GM21381 (cell line): ENCODE measurements around the gene CR1L.
"Not testable (repeated sequence)": the region's sequence is repeated elsewhere in the genome, so short reads cannot be mapped to it uniquely, and the experiment has no call there.

Experiments used
- ATAC-seq: cut with Tn5 transposase; IDR thresholded peaks from one replicate; pipeline ENCODE4 v1.9.1; 2021; ENCODE audit warnings: mild to moderate bottlenecking, moderate library complexity; ENCODE audit not compliant: unreplicated experiment

The CR1L gene

DNA sequence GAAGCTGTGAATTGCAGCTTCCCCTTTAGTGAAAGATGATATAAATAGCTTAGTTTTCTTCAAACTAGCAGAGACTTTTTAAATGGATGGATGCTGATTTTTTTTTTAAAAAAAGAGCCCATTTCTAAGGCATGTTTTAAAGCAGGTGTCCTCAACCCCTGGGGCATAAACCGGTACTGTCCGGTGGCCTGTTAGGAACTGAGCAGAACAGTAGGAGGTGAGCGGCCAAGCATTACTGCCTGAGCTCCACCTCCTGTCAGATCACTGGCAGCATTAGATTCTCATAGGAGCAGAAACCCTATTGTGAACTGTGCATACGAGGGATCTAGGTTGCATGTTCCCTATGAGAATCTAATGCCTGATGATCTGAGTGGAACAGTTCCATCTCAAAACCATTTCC, 31.2 kb downstream of the CR1L start:
- ATAC-seq: no peak

DNA sequence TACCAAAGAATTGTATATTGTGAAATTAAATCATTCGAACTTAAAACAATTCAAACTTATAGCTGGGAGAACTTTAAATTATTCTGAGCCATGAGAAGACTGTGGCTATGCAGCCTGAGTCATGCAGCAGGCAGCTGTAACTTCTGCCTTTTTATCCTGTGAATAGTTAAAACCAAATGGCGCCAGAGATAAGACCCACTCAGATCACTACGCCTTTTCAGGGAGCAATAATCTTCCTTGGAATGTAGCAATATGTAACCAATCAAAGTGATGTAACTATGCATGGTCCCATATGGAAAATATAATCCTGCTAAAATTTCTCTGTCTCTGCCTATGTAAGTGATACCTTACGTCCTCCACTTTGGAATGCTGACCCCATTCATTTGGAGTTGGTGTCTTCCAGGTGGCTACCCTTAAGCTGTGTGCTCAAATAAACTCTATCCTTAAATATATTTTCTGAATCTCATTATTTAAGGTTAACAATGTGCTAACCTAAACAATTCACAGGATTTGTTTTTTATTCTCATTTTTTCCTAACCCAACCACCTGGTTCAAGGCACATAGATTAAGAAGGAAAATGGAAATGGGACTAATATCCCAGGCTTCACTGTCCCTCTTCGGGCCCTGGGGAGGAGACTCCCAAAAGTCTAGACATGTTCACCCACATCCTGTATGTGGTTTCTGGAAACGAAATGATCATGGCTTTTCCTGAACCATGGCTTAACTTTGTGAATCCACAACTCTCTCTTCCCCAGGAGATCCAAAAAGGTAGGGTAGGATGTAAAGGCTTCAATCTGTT, 35.9 kb downstream of the CR1L start:
- ATAC-seq: not testable (repeated sequence)

DNA sequence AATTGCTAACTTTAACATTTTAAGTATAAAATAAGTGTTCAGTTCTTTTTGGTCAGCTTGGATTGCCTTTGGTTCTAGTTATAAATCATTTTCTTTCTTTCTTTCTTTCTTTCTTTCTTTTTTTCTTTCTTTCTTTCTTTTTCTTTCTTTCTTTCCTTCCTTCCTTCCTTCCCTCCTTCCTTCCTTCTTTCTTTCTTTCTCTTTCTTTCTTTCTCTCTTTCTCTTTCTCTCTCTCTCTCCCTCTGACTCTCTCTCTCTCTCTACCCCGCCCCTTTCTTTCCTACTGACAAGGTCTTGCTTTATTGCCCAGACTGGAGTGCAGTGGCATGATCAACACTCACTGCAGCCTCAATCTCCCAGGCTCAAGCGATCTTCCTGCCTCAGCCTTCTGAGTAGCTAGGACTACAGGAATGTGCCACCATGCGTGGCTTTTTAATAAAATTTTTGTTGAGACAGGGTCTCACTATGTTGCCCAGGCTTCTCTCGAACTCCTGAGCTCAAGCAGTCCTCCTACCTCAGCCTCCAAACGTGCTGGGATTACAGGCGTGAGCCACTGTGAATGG, 38.0 kb downstream of the CR1L start:
- ATAC-seq: not testable (repeated sequence)

DNA sequence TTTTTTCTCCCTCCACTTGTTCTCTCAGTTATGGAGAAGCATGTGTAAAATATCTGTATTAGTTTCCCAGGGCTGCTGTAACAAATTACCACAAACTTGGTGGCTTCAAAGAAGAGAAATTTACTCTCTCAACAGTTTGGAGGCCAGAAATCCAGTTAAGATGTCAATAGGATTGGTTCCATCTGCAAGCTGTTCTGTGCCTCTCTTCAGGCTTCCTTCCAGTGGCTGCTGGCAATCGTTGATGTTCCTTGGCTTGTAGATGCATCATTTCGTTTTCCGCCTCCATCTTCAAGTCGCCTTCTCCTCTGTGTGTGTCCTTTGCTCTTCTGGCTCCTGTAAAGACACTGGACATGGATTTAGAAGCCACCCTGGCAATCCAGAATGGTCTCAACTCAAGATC, 45.6 kb downstream of the CR1L start:
- ATAC-seq: not testable (repeated sequence)

DNA sequence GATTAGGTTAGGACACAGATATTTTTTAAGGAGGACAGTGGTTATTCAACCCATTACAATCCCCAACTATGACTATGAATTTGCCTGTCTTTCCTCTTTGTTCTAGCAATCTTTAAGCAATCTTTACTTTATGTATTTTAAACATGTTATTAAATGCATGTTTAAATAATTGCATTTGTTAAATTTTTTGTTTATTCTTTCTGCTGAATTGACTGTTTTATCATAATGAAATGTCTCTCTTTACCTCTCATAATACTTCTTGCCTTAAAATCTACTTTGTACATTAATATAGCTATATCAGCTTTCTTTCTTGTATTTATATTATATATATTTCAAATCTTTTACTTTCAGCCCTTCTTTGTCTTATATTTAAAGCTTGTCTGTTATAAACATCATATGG, 46.1 kb downstream of the CR1L start:
- ATAC-seq: no peak

DNA sequence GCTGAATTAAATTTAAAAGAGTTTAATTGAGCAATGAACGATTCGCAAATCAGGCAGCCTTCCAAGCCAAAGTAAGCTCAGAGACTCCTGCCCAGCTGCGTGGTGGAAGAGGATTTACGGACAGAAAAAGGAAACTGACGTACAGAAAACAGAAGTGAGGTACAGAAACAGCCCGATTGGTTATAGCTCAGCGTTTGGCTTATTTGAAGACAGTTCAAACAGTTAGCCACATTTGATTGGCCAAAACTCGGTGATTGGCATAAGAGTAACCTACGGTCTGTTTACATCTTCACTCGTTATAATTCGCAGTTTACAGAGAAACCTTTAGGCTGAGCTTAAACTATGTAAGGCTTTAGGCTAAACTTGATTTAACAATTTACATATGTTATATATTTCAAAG, 46.9 kb downstream of the CR1L start:
- ATAC-seq: no peak

- not testable (repeated sequence) for ATAC-seq
These were observed 47.4 kb downstream of the CR1L start for GRCh38 chr1:207692291-207692690.

DNA sequence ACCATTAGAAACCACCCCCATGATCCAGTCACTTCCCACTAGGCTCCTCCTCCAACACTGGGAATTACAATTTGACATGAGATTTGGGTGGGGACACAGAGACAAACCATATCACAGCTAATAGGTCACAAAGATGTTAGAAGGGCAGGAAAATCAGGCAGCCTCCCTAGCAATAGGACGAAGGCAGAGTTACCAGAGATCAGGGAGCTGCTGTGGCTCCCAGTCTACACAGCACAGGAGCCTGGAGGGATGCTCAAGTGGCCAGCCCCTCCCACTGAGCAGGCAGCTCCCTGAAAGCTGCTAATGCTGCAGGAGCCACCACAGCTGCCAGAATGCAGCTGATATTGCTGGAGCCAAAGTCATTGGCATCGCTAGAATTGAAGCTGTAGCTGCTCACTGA, 51.0 kb downstream of the CR1L start:
- ATAC-seq: no peak

DNA sequence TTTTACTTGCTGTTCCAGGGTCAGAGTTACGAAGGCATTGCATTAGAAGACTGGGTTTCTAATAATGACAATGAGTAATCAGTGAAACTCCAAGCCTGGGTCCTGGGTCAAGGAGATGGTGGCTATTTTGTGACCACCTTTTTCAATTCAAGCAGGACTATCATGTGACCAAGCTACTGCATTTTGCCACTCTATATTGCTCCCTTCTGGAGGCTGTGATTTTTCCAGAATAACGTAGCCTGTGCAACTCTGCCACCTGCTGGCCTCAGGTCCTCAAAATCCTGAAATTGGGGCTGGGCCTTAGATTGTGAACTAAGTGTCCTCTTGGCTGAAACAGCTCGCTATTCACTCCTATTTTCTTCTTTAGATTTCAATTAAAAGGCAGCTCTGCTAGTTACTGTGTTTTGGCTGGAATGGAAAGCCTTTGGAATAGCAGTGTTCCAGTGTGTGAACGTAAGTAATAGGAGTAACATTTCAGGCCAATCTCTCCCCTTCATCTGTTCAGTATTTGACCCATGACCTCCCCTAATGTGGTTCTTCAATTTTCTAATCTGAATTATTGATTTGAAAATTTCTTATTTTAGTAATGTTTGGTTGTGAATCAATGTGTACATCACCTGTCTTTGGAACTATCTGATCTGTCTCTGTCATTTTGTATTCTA, 54.0 kb downstream of the CR1L start:
- ATAC-seq: no peak

- no peak for ATAC-seq
These were observed 57.4 kb downstream of the CR1L start for GRCh38 chr1:207702317-207702716.

- ATAC-seq: no peak
These were observed 58.8 kb downstream of the CR1L start for GRCh38 chr1:207703712-207704111.

DNA sequence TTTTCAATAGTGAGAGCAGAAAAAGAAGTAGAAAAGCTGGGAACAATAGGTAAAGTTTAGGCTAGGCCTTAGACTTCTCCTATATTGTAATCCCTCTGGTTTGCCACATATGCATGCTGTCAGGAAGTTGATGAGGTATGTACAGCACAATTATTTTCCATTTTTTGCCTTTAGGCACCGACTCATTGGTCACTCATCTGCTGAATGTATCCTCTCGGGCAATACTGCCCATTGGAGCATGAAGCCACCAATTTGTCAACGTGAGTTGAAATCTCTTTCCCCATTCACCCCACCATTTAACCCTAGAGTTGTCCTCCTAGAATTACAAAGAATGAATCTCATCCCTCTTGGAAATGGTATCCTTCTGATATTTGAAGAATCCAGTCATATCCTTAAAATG, 63.1 kb downstream of the CR1L start:
- ATAC-seq: not testable (repeated sequence)

GRCh38 chr1:207711285-207711684, 66.4 kb downstream of the CR1L start:
- no peak for ATAC-seq

GRCh38 chr1:207712701-207713100, 67.8 kb downstream of the CR1L start:
- ATAC-seq: not testable (repeated sequence)

- ATAC-seq: no peak
These were observed 68.6 kb downstream of the CR1L start for GRCh38 chr1:207713529-207713928.

DNA sequence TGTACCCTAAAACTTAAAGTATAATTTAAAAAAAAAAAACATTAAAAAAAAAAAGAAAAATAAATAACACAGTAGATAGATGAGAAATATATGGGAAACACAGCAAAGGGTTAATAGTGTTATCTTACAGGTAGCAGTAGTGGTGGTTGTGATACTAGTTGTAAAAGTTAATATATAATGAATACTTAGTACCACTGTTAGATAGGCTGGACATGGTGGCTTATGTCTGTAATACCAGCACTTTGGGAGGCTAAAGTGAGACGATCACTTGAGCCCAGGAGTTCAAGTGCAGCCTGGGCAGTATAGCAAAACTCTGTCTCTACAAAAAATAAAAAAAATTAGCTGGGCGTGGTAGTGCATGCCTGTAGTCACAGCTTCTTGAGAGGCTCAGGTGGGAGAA, 74.3 kb downstream of the CR1L start:
- no peak for ATAC-seq

GRCh38 chr1:207728200-207728858, 83.4 kb downstream of the CR1L start:
- ATAC-seq: not testable (repeated sequence)

GRCh38 chr1:207737503-207738157, 92.7 kb downstream of the CR1L start:
- ATAC-seq: not testable (repeated sequence)

DNA sequence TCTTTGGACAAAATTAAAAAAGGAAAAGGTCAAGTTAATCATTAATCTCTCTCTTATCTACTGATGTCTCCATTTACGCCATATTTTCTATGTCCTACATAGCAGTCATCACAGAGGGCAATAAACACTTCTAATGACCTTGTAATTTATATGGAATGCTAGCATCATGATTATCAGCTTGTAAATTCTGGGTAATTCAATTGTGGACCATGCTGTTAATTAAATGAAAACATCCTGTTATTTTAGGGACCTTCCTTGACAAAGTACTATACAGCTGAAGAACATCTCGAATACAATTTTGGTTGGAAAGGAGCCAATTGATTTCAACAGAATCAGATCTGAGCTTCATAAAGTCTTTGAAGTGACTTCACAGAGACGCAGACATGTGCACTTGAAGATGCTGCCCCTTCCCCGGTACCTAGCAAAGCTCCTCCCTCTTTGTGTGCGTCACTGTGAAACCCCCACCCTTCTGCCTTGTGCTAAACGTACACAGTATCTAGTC, 93.3 kb downstream of the CR1L start:
- ATAC-seq: not testable (repeated sequence)

GRCh38 chr1:207740207-207740606, 95.3 kb downstream of the CR1L start:
- ATAC-seq: no peak
